GM12878 (cell line): ENCODE measurements around the gene DENR. TPM values are rescaled to one million over a fixed set of nuclear protein-coding genes. Genes with fewer than 3 reads are reported as not detected.
A peak's percentile ranks its signal among the peaks of the same experiment; 100 is the strongest.

ENCODE experiments used
- ATAC-seq: fragments of 200-7000 bp; cut with Tn5 transposase; 3 replicates; pipeline ENCODE4 v1.9.1; 2020; ENCODE audit warnings: mild to moderate bottlenecking, moderate library complexity
- BruUV-seq: library from RNA; stranded (reverse); fragments of 400-500 nt; replicated peaks from 2 replicates; lab custom pipeline; 2021; lab: Mats Ljungman, UMichigan
- CTCF ChIA-PET: fragments of 300-600 bp; sonication (Branson Sonifier 250); formaldehyde crosslinking; extraction: SDS; loops from one replicate; lab custom pipeline; 2021; ENCODE audit warnings: inconsistent platforms; lab: Yijun Ruan, JAX
- POLR2A ChIA-PET: fragments of 350-600 bp; formaldehyde crosslinking; extraction: SDS; loops from one replicate; lab custom pipeline; 2021; ENCODE audit warnings: inconsistent platforms; lab: Charles Lee
- RAD21 ChIA-PET: fragments of 300-600 bp; sonication (Branson Sonifier 250); formaldehyde crosslinking; loops from one replicate; lab custom pipeline; 2023; ENCODE audit warnings: antibody characterized with exemption; ENCODE audit not compliant: unreplicated experiment; lab: Charles Lee
- SMC1A ChIA-PET: fragments of 300-600 bp; sonication (Branson Sonifier 250); formaldehyde crosslinking; loops from one replicate; lab custom pipeline; 2023; ENCODE audit not compliant: unreplicated experiment, uncharacterized antibody; lab: Charles Lee
- DNase-seq: peaks from one replicate; pipeline ENCODE4 v3.0.0-alpha.2; 2011; ENCODE audit warnings: low read depth, low spot score
- FAIRE-seq: peaks from 3 replicates; lab custom pipeline; 2011; peaks lifted over from hg19 to GRCh38; lab: Jason Lieb, UNC
- H2AFZ ChIP-seq: 2 replicates; pipeline ENCODE4 v1.6.0; 2011; ENCODE audit warnings: low read depth, low read length, control low read depth; ENCODE audit not compliant: control insufficient read depth
- H3K27ac ChIP-seq: 2 replicates; pipeline ENCODE4 v1.5.1; 2011; ENCODE audit warnings: control low read depth; ENCODE audit not compliant: control insufficient read depth, insufficient read depth
- H3K27me3 ChIP-seq, 2 experiments: replicated peaks in 1 of 2; 2 replicates each; pipeline versions ENCODE4 v1.6.0 to v1.6.1; 2011; ENCODE audit warnings: low read length in 1 of 2; ENCODE audit not compliant: control insufficient read depth in 2 of 2, insufficient read depth in 2 of 2
- H3K36me3 ChIP-seq, 2 experiments: 2 replicates each; pipeline ENCODE4 v1.5.1; 2011; ENCODE audit warnings: low read length in 1 of 2; ENCODE audit not compliant: control insufficient read depth in 2 of 2, insufficient read depth in 2 of 2
- H3K4me1 ChIP-seq: 2 replicates; pipeline ENCODE4 v1.6.1; 2011; ENCODE audit warnings: mild to moderate bottlenecking, low read length, moderate library complexity, mixed read lengths; ENCODE audit not compliant: control insufficient read depth, insufficient read depth
- H3K4me2 ChIP-seq: 2 replicates; pipeline ENCODE4 v1.6.0; 2011; ENCODE audit warnings: control low read depth; ENCODE audit not compliant: control insufficient read depth, insufficient read depth
- H3K4me3 ChIP-seq: fragments of 200-600 bp; sonication (generic); 2 replicates; pipeline ENCODE4 v1.5.1; 2016
- H3K79me2 ChIP-seq: 2 replicates; pipeline ENCODE4 v1.6.0; 2011; ENCODE audit warnings: low read length; ENCODE audit not compliant: control insufficient read depth, insufficient read depth
- H3K9ac ChIP-seq: 2 replicates; pipeline ENCODE4 v1.8.0; 2011; ENCODE audit warnings: low read length, control low read depth, mixed read lengths; ENCODE audit not compliant: control insufficient read depth, insufficient read depth
- H3K9me3 ChIP-seq: replicated peaks from 3 replicates; pipeline ENCODE4 v1.5.1; 2011; ENCODE audit warnings: mild to moderate bottlenecking, low read length; ENCODE audit not compliant: control insufficient read depth, insufficient read depth
- H4K20me1 ChIP-seq: 2 replicates; pipeline ENCODE4 v1.6.0; 2011; ENCODE audit not compliant: control insufficient read depth, insufficient read depth
- ATF7 ChIP-seq: fragments of 450-650 bp; IDR thresholded peaks from 2 replicates; pipeline ENCODE4 v1.6.1; 2016; ENCODE audit warnings: low read depth, mild to moderate bottlenecking
- EED ChIP-seq: sonication (generic); IDR thresholded peaks from 2 replicates; pipeline ENCODE4 v1.6.1; 2016; ENCODE audit warnings: antibody characterized with exemption, low read depth
- FOXM1 ChIP-seq: IDR thresholded peaks from 2 replicates; pipeline ENCODE4 v1.6.1; 2012; ENCODE audit warnings: low read depth, mild to moderate bottlenecking, inconsistent platforms, low read length, moderate library complexity
- HDGF ChIP-seq: fragments of 450-650 bp; IDR thresholded peaks from 2 replicates; pipeline ENCODE4 v1.6.1; 2016; ENCODE audit warnings: antibody characterized with exemption
- NFIC ChIP-seq: IDR thresholded peaks from 2 replicates; pipeline ENCODE4 v1.6.1; 2012; ENCODE audit warnings: low read depth, mild to moderate bottlenecking, inconsistent platforms, low read length, moderate library complexity
- NFYB ChIP-seq: IDR thresholded peaks from 2 replicates; pipeline ENCODE4 v1.6.1; 2011; ENCODE audit warnings: low read depth, mild to moderate bottlenecking, low read length, improper control_type of control experiment, moderate library complexity; ENCODE audit not compliant: insufficient read depth
- PML ChIP-seq: IDR thresholded peaks from 2 replicates; pipeline ENCODE4 v1.6.1; 2012; ENCODE audit warnings: low read length, inconsistent platforms
- RAD21 ChIP-seq: IDR thresholded peaks from 2 replicates; pipeline ENCODE4 v1.6.1; 2011; ENCODE audit warnings: mild to moderate bottlenecking, low read depth, low read length, moderate library complexity; ENCODE audit not compliant: insufficient read depth
- SMC3 ChIP-seq: IDR thresholded peaks from 2 replicates; pipeline ENCODE4 v1.6.1; 2011; ENCODE audit warnings: low read length, improper control_type of control experiment, borderline replicate concordance
- TCF12 ChIP-seq: IDR thresholded peaks from 2 replicates; pipeline ENCODE4 v1.6.1; 2011; ENCODE audit warnings: low read depth, mild to moderate bottlenecking, low read length
- TCF7 ChIP-seq: IDR thresholded peaks from 2 replicates; pipeline ENCODE4 v1.6.1; 2014; ENCODE audit warnings: antibody characterized with exemption, borderline replicate concordance
- WGBS: methylation state at CpG from one replicate; pipeline ENCODE4 v1.1.6; 2016; ENCODE audit warnings: low lambda C conversion rate; ENCODE audit not compliant: insufficient replicate concordance, insufficient coverage; ENCODE audit errors: missing lambda C conversion rate; 5-methylcytosine and 5-hydroxymethylcytosine counted together
- in situ Hi-C: fragments of 300-500 bp; cut with MboI; formaldehyde crosslinking; loops from 9 replicates; pipeline ENCODE4 v1.14.3; 2018; ENCODE audit warnings: mixed read lengths
- intact Hi-C: fragments of 100-400 bp; cut with micrococcal nuclease; formaldehyde crosslinking; loops from one replicate; pipeline ENCODE4 v1.14.2; 2022; ENCODE audit not compliant: unreplicated experiment
- polyA plus RNA-seq, 11 experiments: library from polyadenylated mRNA; depleted of rRNA in 4 of 11; unstranded in 6 of 11; stranded (reverse) in 5 of 11; fragments of >200 nt; fragmentation: Nextera tagmentation in 4 of 11; fragmentation: Illumina TruSeq in 1 of 11; extraction: Ambion mirVana in 4 of 11; extraction: Trizol in 1 of 11; gene quantifications; 1 replicate in 1 of 11; 2 replicates in 10 of 11; pipeline versions ENCODE4 v1.2.1 to v1.2.3, GENCODE V29; 2011 to 2016; ENCODE audit warnings: inconsistent platforms in 2 of 11, missing spikeins in 2 of 11, low read depth in 1 of 11
- total RNA-seq, 4 experiments: library from RNA; depleted of rRNA in 3 of 4; stranded (reverse); fragments of >200 nt in 3 of 4; fragmentation: Illumina TruSeq in 1 of 4; extraction: Trizol in 1 of 4; gene quantifications; 2 replicates each; pipeline versions ENCODE4 v1.2.1 to v1.2.3, GENCODE V29; 2013 to 2021
- TF ChIP-seq, protein P1 (sequence below): fragments of 450-650 bp; IDR thresholded peaks from 2 replicates; pipeline ENCODE4 v1.6.1; 2017; ENCODE audit warnings: low read depth, mild to moderate bottlenecking, moderate library complexity
- TF ChIP-seq, protein P2 (sequence below): fragments of 450-650 bp; IDR thresholded peaks from 2 replicates; pipeline ENCODE4 v1.6.1; 2014; ENCODE audit warnings: mild to moderate bottlenecking

Gene DENR
- total and polyA plus RNA-seq, 10 of the 15 experiments (the other 5 are each of a cell fraction or from before 2014, with no cell fraction given), result 29.4 to 97.7 (median 58.3) TPM

DNA sequence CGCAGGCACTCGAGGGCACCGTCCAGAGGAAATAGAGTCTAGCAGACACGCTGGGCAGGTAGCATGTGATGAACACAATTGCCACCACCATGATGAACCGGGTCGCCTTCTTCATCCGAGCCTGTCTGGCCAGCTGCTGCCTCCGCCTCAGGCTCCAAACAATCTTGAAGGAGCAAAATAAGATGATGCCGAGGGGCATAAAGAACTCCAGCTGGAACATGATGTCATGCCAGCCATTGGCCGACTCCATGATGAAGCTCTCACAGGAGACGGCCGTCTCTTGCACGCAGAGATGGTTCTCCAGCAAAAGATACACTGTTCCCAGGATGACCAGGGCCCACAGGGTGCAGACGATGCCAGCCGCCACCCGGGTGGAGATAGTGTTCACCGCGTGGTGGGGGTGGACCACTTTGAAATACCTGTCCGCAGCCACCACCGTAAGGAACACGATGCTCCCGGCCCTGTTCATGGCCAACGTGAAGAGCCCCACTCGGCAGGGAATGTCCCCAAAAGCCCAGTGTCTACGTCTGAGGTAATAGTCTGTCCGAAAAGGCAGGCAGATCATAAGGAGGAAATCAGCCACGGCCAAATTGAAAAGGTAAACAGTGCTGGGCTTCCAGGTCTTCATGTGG lies 22.9 kb upstream of the DENR start (continued):
- TF ChIP-seq, protein P1, sequence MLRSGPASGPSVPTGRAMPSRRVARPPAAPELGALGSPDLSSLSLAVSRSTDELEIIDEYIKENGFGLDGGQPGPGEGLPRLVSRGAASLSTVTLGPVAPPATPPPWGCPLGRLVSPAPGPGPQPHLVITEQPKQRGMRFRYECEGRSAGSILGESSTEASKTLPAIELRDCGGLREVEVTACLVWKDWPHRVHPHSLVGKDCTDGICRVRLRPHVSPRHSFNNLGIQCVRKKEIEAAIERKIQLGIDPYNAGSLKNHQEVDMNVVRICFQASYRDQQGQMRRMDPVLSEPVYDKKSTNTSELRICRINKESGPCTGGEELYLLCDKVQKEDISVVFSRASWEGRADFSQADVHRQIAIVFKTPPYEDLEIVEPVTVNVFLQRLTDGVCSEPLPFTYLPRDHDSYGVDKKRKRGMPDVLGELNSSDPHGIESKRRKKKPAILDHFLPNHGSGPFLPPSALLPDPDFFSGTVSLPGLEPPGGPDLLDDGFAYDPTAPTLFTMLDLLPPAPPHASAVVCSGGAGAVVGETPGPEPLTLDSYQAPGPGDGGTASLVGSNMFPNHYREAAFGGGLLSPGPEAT, result no peak
- TF ChIP-seq NFYB, result no peak

DNA sequence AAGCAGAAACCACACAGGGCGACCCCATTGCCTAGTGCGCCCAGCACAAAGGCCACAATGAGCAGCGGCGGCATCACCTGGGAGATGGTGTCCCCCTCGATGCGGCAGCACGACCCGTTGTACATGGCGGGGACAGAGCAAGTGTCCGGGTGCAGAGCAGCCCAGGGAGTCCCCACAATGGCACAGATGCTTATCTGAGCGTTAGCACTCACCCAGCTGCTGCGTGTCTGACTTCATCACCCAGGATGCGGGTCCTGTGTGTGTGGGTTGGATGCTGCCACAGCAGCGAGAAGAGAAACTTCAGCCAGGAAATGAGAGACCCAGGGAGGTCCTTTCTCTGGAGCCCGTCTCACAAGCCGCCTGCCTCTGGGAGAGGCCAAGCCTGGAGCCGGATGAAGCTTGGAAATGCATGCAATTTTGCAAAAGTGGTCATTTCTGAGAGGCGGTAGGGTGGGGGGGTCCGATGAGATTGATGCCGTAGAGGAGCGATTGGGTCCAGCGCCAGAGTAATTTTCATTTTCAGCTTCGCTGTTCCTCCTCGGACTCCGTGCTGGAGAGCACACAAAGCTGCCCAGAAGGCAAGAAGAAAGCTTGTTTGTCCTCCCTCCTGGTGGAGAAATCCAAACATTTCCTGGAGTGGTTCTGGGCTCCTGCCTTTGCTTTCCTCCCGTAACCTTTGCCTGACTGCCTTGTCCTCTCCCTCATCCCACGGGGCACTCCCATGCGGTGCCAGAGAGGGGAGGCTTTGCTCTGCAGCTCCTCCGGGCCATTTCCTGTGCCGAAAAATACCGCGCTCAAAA lies 22.2 kb upstream of the DENR start, which contains the start of gene HCAR1:
TSS of gene HCAR1 (minus strand) at position 630 of the 800 bp plus-strand sequence. CDS start at position 125, 505 bp downstream.
- H4K20me1 ChIP-seq, result no peaks in the 10 kb centered on the region
- H3K9ac ChIP-seq, result no peak within 1 kb of the TSS
- BruUV-seq, result no TSS peak
- no peaks in the 10 kb centered on the region; the same call in 2 of the 3 replicates for H3K9me3 ChIP-seq
- peaks cover 29% of the 10 kb centered on the region for H3K4me1 ChIP-seq
- no peak within 1 kb of the TSS for H3K4me3 ChIP-seq
- DNase-seq, result no peak
- no peaks in the 10 kb centered on the region for H3K27me3 ChIP-seq
- in situ Hi-C loops, result no loop called here
- H3K79me2 ChIP-seq, result no peaks in the 10 kb centered on the region
- CTCF ChIA-PET, result interaction anchor here (0.5 kb wide), 1 partner anchor 79 kb away, joined by 4 read pairs; no protein-coding TSS in a partner anchor
- no peak within 1 kb of the TSS for H2AFZ ChIP-seq
- no peak for ATAC-seq
- SMC1A ChIA-PET, result interaction anchor here (0.6 to 0.9 kb wide), 2 partner anchors 10 to 355 kb away, joined by 3 read pairs; no protein-coding TSS in a partner anchor
- intact Hi-C loops, result no loop called here
- POLR2A ChIA-PET, result no interaction called here
- no peaks in the 10 kb centered on the region for H3K36me3 ChIP-seq
- RAD21 ChIA-PET, result no interaction called here
- H3K4me2 ChIP-seq, result no peak within 1 kb of the TSS
- TF ChIP-seq PML, result no peak
- TF ChIP-seq, protein P2, sequence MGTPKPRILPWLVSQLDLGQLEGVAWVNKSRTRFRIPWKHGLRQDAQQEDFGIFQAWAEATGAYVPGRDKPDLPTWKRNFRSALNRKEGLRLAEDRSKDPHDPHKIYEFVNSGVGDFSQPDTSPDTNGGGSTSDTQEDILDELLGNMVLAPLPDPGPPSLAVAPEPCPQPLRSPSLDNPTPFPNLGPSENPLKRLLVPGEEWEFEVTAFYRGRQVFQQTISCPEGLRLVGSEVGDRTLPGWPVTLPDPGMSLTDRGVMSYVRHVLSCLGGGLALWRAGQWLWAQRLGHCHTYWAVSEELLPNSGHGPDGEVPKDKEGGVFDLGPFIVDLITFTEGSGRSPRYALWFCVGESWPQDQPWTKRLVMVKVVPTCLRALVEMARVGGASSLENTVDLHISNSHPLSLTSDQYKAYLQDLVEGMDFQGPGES, result no peak
- no peak for TF ChIP-seq SMC3
- TF ChIP-seq HDGF, result no peak
- peak; percentile 44; the same call in 1 of the 2 replicates for TF ChIP-seq EED
- no peak for TF ChIP-seq FOXM1
- TF ChIP-seq TCF12, result 0 out of 2 replicates have a peak, but pooled peaks have one; percentile 12
- no peak for TF ChIP-seq NFIC
- TF ChIP-seq RAD21, result no peak
- no peak for TF ChIP-seq TCF7
- no peak for TF ChIP-seq ATF7
- no peak for FAIRE-seq
- H3K27ac ChIP-seq, result no peak within 1 kb of the TSS
- WGBS, result 53% methylated on average over 32 of the region's 32 CpGs
